Measurements from ENCODE around the gene CDC42EP4.

DNA sequence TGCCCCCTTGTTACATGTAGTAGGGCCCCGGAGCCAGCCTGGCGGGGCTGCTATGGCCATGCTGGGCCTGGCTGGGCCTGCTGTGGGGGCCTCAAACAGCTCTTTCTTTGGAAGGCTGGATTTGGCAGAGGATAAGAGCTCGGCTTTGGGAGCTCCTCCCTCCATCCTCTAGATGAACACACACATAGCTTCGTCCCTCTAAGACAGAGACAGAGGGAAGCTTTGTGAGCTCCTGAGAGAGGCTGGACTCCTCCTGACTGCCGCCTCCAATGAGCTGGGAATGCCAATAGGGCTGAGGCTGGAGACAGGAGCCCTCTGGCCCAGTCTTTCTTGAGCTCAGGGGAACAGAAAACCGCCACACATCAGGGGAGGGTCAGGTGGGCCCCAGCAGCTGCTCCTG is 37.3 kb upstream of the CDC42EP4 start:
- TF ChIP-seq, protein P1, sequence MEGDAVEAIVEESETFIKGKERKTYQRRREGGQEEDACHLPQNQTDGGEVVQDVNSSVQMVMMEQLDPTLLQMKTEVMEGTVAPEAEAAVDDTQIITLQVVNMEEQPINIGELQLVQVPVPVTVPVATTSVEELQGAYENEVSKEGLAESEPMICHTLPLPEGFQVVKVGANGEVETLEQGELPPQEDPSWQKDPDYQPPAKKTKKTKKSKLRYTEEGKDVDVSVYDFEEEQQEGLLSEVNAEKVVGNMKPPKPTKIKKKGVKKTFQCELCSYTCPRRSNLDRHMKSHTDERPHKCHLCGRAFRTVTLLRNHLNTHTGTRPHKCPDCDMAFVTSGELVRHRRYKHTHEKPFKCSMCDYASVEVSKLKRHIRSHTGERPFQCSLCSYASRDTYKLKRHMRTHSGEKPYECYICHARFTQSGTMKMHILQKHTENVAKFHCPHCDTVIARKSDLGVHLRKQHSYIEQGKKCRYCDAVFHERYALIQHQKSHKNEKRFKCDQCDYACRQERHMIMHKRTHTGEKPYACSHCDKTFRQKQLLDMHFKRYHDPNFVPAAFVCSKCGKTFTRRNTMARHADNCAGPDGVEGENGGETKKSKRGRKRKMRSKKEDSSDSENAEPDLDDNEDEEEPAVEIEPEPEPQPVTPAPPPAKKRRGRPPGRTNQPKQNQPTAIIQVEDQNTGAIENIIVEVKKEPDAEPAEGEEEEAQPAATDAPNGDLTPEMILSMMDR (IDR thresholded peaks at IDR 0.05; ENCODE audit: poor library complexity, severe bottlenecking): no peak
- TF ChIP-seq EZH2 (IDR thresholded peaks at IDR 0.05; ENCODE audit: borderline replicate concordance, insufficient read depth, low read length, poor library complexity, severe bottlenecking) (no peak), SMC3 (conservative IDR thresholded peaks at IDR 0.05; ENCODE audit: poor library complexity) (no peak)

All from neural cell (in vitro differentiated cells).